ENCODE data around the gene PIGU. TPM values are rescaled to one million over a fixed set of nuclear protein-coding genes. Genes with fewer than 3 reads are reported as not detected.

The PIGU gene
- total and polyA plus RNA-seq, 9 of the 15 experiments (the other 6 are each of a cell fraction or from before 2014, with no cell fraction given) = 6.5 to 100 (median 28.1) TPM

GRCh38 chr20:34538671-34539123, 138.2 kb downstream of the PIGU start (continued):
- peak; percentile 52; the same call in 1 of the 2 replicates for TF ChIP-seq STAG1 (CRISPR knock-in tag; IDR thresholded peaks at IDR 0.05; ENCODE audit: borderline replicate concordance)
- no peak for TF ChIP-seq SAP30 (IDR thresholded peaks at IDR 0.05; ENCODE audit: borderline replicate concordance, insufficient read depth, low read depth, low read length, poor library complexity, severe bottlenecking)
- 0 out of 4 replicates have a peak, but pooled peaks of 1 of the 2 experiments have one; percentile 29 for TF ChIP-seq ARNT (IDR thresholded peaks at IDR 0.05)
- TF ChIP-seq E4F1 (CRISPR knock-in tag; IDR thresholded peaks at IDR 0.05; ENCODE audit: borderline replicate concordance) = no peak
- no peak for TF ChIP-seq ZNF197 (CRISPR knock-in tag; IDR thresholded peaks at IDR 0.05; ENCODE audit: low read depth)
- TF ChIP-seq CTCFL (IDR thresholded peaks at IDR 0.05; ENCODE audit: borderline replicate concordance, insufficient read depth, low read depth, low read length, poor library complexity, severe bottlenecking) = peak; percentile 33
- peak; percentile 55 to 85 for TF ChIP-seq RAD21 (CRISPR knock-in tag; conservative IDR thresholded peaks at IDR 0.05 in 1 of 2, IDR thresholded peaks at IDR 0.05 in 1 of 2)
- TF ChIP-seq ETV5 (CRISPR knock-in tag; IDR thresholded peaks at IDR 0.05; ENCODE audit: low read depth) = peak; percentile 40; the same call in 1 of the 2 replicates
- TF ChIP-seq ETS2 (tag; IDR thresholded peaks at IDR 0.05; ENCODE audit: borderline replicate concordance, poor library complexity, severe bottlenecking) = no peak
- TF ChIP-seq GATA2 (CRISPR knock-in tag; IDR thresholded peaks at IDR 0.05) = 0 out of 2 replicates have a peak, but pooled peaks have one; percentile 25
- TF ChIP-seq PREB (CRISPR knock-in tag; IDR thresholded peaks at IDR 0.05) = no peak
- no peak for TF ChIP-seq ZNF707 (CRISPR knock-in tag; conservative IDR thresholded peaks at IDR 0.05)
- TF ChIP-seq ZBTB8A (IDR thresholded peaks at IDR 0.05; ENCODE audit: partially characterized antibody) = no peak
- TF ChIP-seq EP300 (IDR thresholded peaks at IDR 0.05; ENCODE audit: low read length) = 0 out of 2 replicates have a peak, but pooled peaks have one; percentile 19
- TF ChIP-seq EZH2 (IDR thresholded peaks at IDR 0.05; ENCODE audit: borderline replicate concordance, low read depth, low read length) = no peak
- TF ChIP-seq ETV6 (IDR thresholded peaks at IDR 0.05; ENCODE audit: borderline replicate concordance in 1 of 2, low read depth in 2 of 2, low read length in 1 of 2) = no peak
- no peak for TF ChIP-seq ETV6 (CRISPR knock-in tag; IDR thresholded peaks at IDR 0.05; ENCODE audit: borderline replicate concordance)
- TF ChIP-seq ZNF263 (CRISPR knock-in tag; IDR thresholded peaks at IDR 0.05; ENCODE audit: borderline replicate concordance) = no peak
- no peak for TF ChIP-seq NCOA1 (IDR thresholded peaks at IDR 0.05; ENCODE audit: low read depth)
- TF ChIP-seq RB1 (IDR thresholded peaks at IDR 0.05; ENCODE audit: low read depth) = peak; percentile 24; the same call in 1 of the 2 replicates
- TF ChIP-seq TCF3 (CRISPR knock-in tag; IDR thresholded peaks at IDR 0.05) = 0 out of 2 replicates have a peak, but pooled peaks have one; percentile 18
- TF ChIP-seq ZNF282 (CRISPR knock-in tag; IDR thresholded peaks at IDR 0.05) = no peak
- no peak for TF ChIP-seq TEAD1 (CRISPR knock-in tag; IDR thresholded peaks at IDR 0.05)

All from K562 (cell line).